ENCODE results near the gene PTPRN2.

The PTPRN2 gene

DNA sequence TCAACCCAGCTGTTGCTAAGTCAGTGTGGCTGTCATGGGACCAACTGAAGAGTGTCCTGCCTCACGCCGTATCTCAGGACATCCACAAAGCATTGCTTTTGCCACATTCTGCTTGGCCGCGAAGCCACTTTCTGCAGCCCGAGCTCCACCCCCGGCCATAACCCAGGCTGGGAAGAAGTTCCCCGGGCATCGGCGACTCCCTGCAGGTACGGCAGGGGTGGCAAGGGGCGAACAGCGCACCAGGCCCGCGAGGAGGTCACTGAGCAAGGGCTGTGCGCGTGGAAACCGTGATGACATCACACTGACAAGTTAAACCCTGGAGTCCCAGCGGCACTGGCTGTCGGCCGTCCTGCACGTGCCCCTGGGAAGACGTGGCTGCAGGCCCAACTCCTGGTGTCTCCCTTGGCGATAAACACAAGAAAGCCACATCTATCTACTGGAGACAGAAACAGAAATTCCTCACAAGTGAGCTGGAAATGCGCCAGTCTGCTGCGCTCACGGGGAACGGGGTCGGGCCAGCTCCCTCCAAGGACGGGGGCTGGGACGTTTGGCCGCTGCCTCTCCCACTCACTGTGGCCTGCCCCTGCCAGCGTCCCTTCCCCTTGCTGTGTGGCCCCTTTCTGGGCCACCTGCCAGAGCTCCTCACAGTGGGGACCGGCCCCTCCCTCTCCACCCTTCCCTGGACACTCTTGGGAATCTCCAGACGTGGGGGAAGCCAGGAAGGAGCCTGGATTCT is 924.5 kb downstream of the PTPRN2 start:
- no peak for DNase-seq (ENCODE audit: low read depth)

DNA sequence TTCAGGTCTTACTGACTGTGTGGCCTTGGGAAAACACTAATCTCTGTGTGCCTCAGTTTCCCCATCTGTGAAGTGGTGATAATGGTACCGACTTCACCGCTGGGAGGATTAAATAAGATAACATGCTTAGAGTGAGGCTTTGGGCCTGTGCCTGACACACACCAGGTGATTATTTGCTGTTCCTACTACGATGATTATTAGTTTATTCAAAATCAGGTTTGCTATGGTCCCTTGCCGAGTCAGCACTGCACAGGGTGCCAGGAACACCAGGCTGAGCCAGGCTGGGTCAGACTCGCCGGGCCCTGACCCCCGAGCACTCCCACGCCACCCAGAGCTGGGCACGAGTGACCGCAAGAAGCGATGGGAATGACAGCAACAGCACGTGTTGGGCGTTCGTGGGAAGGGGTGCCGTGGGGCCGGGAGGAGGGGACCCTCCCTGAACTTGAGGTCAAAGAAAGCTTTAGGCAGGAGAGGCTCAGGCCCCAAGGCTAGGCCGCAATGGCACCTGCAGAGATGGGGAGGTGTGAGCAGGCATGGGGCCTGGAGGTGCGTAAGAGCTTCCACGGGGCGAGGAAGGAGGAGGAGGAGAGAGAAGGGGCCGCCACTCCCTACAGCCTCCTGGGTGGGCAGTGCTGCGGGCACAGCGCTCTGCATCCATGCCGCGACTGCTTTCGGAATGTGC is 925.4 kb downstream of the PTPRN2 start:
- DNase-seq (ENCODE audit: low read depth): no peak

DNA sequence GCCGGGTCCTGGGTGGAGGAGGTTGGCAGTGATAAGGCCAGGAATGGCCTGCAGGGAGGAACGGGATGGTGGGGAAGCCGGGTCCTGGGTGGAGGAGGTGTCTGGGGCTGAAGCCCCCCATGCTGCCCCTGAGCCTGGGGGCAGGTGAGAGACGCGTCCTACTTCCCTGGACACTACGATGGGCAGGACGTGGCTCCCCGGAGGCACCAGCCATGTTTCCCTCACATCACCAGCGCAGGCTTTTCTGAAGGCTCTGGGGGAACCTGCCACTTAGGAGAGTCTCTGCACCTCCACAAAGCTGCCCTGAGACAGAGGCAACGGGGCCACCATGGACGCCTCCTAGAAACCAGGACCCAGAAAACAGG is 926.0 kb downstream of the PTPRN2 start:
- no peak for DNase-seq (ENCODE audit: low read depth)

DNA sequence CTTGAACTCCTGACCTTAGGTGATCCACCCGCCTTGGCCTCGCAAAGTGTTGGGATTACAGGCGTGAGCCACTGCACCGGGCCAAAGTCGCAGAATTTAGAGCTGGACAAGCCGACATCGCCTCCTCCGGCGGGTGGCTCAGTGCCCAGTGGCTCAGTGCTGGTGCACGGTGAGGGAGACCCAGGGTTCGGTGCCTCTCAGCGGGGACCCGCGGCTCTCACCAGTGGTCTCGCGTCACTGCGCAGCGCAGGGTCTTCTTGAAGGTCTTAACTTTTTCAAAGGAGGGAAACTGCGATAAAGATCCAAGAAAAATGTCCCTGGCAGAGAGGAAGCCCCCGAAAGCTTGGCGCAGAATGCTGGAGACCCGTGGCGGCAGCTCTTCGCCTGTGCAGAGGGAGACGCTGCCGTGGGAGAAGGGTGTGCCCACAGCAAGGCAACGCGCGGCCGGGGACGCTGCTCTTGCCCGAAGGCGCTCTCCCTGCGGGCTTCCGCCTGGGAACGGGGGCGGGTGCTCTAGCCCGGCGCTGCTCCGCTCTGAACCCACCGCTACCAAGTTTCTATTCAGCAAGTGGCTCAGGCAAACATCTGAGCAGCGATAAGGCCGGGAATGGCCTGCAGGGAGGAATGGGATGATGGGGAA is 926.5 kb downstream of the PTPRN2 start:
- no peak for DNase-seq (ENCODE audit: low read depth)

- DNase-seq (ENCODE audit: low read depth): no peak
Observed at GRCh38 chr7:157658851-157659412, 928.7 kb downstream of the PTPRN2 start.

DNA sequence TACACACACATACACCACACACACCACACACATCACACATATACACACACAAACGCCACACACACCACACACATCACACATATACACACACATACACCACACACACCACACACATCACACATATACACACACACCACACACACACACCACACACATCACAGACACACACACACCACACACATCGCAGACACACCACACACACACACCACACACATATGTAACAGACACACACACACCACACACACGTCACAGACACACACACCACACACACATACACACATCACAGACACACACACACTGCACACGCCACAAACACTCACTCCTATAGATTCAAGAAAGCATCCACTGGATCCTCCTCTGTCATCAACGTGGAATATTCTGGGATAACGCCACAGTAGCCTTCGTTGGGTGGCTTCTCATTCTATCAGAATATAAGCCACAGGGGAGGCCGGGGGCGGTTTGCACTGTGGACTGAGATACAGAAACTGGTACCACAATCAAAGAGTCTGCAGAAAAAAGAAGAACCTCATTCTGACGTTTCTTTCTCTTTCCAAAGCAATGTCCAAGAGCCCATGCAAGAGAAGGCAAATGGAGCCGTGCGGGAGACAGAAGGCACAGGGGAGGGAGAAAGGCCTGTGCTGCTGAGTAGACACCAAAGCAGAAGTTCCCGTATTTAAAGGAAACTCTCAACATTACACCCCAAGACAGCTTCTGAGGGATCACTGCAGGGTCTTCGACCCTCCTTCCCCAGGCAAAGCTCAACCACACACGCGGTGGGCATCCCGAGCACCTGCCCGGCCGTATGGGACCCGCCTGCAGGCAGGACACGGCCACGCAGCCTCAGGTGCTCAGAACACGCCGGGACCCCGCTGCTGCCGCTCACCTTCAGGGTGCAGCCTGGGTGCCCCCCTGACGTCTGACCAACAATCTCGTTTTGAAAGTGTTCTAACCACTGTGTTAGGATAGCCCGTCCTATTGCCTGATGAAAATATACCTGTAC is 929.6 kb downstream of the PTPRN2 start:
- DNase-seq (ENCODE audit: low read depth): no peak

DNA sequence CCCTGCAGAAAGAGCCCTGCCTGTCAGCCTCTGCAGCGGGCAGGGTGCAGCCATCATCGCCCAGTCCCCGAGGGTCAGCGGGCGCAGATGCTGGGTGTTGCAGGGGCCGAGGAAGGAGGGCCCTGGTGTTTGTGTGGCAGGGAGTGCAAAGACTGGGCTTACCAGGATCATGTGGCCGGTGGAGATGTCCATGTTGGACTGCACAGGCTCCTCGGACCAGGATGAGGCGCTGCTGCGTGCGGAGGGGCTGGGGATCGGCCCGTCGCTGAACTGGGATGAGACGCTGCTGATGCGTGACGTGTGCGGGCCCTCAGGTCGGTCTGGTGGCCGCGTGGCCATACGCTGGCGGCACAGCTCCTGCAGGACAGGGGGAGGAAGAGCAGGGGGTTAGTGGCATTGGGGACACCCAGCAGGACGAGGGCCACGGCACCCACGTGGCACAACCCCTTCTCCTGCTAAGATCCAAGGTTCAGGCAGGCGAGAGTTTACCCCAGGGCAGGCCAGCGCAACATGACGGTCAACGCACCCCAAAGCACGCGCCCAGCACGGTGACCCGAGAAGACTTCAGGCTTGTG is 931.3 kb downstream of the PTPRN2 start:
- no peak for DNase-seq (ENCODE audit: low read depth)

GRCh38 chr7:157654350-157654749 is 933.3 kb downstream of the PTPRN2 start:
- no peak for DNase-seq (ENCODE audit: low read depth)

DNA sequence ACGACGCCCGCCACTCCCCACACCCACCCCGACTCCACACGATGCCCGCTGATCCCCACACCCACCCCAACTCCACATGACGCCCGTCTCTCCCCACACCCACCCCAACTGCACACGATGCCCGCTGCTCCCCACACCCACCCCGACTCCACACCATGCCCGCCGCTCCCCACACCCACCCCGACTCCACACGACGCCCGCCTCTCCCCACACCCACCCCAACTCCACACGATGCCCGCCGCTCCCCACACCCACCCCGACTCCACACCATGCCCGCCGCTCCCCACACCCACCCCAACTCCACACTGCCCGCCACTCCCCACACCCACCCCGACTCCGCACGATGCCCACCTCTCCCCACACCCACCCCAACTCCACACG is 933.8 kb downstream of the PTPRN2 start:
- no peak for DNase-seq (ENCODE audit: low read depth)

DNA sequence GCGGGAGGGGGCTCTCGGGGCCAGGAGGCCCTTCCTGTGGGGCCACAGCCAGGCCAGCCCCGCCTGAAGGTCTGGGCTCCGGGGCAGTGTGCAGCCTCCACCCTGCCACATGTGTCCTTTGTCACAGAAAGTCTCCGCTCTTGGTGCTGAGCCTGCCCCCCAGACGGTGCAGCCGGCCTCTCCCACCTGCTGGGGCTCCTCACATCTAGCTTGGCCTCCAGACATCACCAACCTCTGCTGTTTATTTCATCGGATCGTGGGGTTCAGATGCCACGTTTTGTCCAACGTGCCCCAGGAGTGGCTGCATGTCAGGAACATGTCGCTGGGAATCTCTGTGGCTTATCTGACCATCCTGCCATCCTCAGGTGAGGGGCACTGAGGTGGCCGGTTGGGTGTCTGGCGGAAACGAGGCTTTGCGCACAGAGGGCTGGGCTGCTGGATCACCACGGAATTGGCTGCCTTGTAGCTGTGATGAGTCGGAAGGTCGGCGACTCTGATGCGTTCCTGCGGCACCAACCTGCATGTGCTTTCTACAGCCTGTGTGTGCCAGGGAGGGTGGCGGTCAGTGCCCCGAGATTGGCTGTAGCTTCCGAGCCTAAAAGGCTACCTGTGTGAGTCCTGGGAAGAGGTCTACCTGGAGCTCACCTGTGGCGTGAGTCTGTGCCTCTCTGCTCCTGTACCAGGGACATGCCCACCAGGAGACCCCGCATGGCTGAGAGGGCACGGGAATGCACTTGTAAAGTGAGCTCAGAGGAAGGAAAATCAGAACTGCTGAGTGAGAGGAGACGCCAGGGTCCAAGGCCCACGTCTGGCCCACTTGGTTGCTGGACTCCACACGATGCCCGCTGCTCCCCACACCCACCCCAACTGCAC is 934.4 kb downstream of the PTPRN2 start:
- no peak for DNase-seq (ENCODE audit: low read depth)

- no peak for DNase-seq (ENCODE audit: low read depth)
Observed at GRCh38 chr7:157652161-157652953, 935.3 kb downstream of the PTPRN2 start.

- DNase-seq (ENCODE audit: low read depth): no peak
Observed at GRCh38 chr7:157651366-157652160, 936.1 kb downstream of the PTPRN2 start.

GRCh38 chr7:157650801-157651200 is 936.8 kb downstream of the PTPRN2 start:
- no peak for DNase-seq (ENCODE audit: low read depth)

- DNase-seq (ENCODE audit: low read depth): no peak
Observed at GRCh38 chr7:157650131-157650631, 937.4 kb downstream of the PTPRN2 start.

- DNase-seq (ENCODE audit: low read depth): no peak
Observed at GRCh38 chr7:157646551-157646950, 941.1 kb downstream of the PTPRN2 start.

DNA sequence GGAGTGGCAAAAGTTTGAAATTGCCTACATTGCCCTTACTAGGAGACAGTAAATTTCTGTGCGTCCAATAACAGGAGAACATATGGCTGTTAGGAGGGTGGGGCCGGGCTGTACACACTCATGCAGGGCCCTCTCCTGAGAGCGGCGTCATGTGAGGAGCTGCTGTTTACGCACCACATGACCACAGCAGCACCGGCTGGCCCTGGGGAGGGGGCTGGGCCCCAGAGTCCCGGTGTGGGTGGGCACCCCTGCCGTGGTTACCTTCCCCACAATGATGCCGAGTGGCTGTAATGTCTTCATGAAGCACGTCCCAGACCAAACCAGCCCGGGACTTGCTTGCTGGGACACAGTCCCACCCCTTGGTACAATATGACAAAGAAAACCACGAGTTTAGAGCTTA is 942.1 kb downstream of the PTPRN2 start:
- no peak for DNase-seq (ENCODE audit: low read depth)

- no peak for DNase-seq (ENCODE audit: low read depth)
Observed at GRCh38 chr7:157644946-157645345, 942.7 kb downstream of the PTPRN2 start.

DNA sequence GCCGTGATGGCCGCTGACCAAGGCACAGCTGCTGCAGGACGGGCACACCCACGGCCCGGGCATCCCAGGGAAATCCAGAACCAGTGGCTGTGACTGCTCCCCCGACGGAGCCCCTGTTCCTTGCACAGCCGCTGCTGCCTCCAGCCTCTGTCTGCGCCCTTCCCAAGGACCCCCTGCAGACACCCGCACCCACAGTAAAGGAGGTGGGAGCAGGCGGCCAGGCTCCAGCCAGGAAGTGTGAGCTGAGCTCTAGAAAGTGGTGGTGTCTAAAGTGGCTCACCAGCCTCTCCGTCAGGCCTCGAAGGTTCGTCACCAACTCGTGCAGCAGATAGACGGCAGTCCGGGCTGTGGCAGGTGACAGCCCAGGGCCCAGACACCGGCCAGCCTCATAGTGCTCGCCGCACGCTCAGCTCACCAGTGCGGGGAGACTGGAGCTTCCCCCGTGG is 944.1 kb downstream of the PTPRN2 start:
- DNase-seq (ENCODE audit: low read depth): no peak

DNA sequence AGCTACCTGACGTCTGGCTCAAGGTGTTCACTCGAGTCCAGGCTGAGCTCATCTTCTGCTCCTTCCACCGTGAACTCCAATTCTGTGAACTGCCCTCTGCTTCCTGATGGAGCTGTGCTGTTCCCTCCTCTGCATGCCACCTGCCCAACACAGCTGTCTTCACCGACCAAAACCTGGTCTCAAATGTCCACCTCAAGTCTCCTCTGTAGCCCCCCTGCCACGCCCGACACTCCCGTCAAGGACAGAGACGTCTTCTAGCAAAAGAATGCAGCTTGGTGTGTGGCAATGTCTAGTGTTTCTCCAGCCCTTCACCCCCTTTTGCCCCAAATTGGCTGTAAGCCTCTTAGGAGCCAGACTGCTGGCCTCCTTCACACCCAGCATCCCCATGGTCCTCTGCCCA is 945.8 kb downstream of the PTPRN2 start:
- DNase-seq (ENCODE audit: low read depth): no peak

All from stimulated activated CD8-positive, alpha-beta memory T cell treated with anti-CD3 and anti-CD28 coated beads, Interleukin-15, amount 100 ng/mL, for 24 hours (primary cell).